NCI-H748 treated with DMSO at 0.1 percent for 48 hours (cell line): ENCODE results near the gene DOCK8.
A peak's percentile ranks its signal among the peaks of the same experiment; 100 is the strongest.

Experiments used
- DNase-seq: peaks from one replicate; lab custom pipeline; 2025; lab: John Stamatoyannopoulos, UW

The DOCK8 gene

GRCh38 chr9:306907-307306, 92.2 kb downstream of the DOCK8 start:
- no peak for DNase-seq

GRCh38 chr9:311841-312240, 97.2 kb downstream of the DOCK8 start:
- no peak for DNase-seq

GRCh38 chr9:312596-313320, 98.1 kb downstream of the DOCK8 start:
- DNase-seq: peak; percentile 52

- no peak for DNase-seq
Measured at GRCh38 chr9:316382-316965, 101.8 kb downstream of the DOCK8 start.

- peak; percentile 7 for DNase-seq
Measured at GRCh38 chr9:318646-319045, 104.0 kb downstream of the DOCK8 start.

GRCh38 chr9:324971-325370, 110.3 kb downstream of the DOCK8 start:
- no peak for DNase-seq

GRCh38 chr9:326667-327066, 112.0 kb downstream of the DOCK8 start:
- no peak for DNase-seq

- DNase-seq: no peak
Measured at GRCh38 chr9:328453-328852, 113.8 kb downstream of the DOCK8 start.

- no peak for DNase-seq
Measured at GRCh38 chr9:331197-331596, 116.5 kb downstream of the DOCK8 start.

- DNase-seq: no peak
Measured at GRCh38 chr9:335373-335772, 120.7 kb downstream of the DOCK8 start.

GRCh38 chr9:336039-336438, 121.4 kb downstream of the DOCK8 start:
- no peak for DNase-seq

- no peak for DNase-seq
Measured at GRCh38 chr9:338602-339001, 123.9 kb downstream of the DOCK8 start.

GRCh38 chr9:341634-342421, 127.2 kb downstream of the DOCK8 start:
- no peak for DNase-seq

- DNase-seq: no peak
Measured at GRCh38 chr9:343773-344172, 129.1 kb downstream of the DOCK8 start.

- no peak for DNase-seq
Measured at GRCh38 chr9:346111-346571, 131.5 kb downstream of the DOCK8 start.

GRCh38 chr9:347667-348292, 133.1 kb downstream of the DOCK8 start:
- peak; percentile 41 for DNase-seq

- DNase-seq: no peak
Measured at GRCh38 chr9:350384-350783, 135.7 kb downstream of the DOCK8 start.

GRCh38 chr9:351916-352315, 137.3 kb downstream of the DOCK8 start:
- no peak for DNase-seq

GRCh38 chr9:353077-353476, 138.4 kb downstream of the DOCK8 start:
- no peak for DNase-seq

- no peak for DNase-seq
Measured at GRCh38 chr9:354453-354852, 139.8 kb downstream of the DOCK8 start.

- no peak for DNase-seq
Measured at GRCh38 chr9:357560-357959, 142.9 kb downstream of the DOCK8 start.

GRCh38 chr9:362561-363273, 148.1 kb downstream of the DOCK8 start:
- DNase-seq: no peak
